GM12875 (cell line): ENCODE results near the gene RITA1.

ENCODE experiments used
- H3K4me3 ChIP-seq: one replicate; pipeline ENCODE4 v1.5.1; 2011; ENCODE audit warnings: low read depth, low read length, control low read depth
- CTCF ChIP-seq: IDR thresholded peaks from 2 replicates; pipeline ENCODE4 v1.5.1; 2011; ENCODE audit warnings: low read depth, mild to moderate bottlenecking, control low read depth, inconsistent platforms, low read length, moderate library complexity, borderline replicate concordance; ENCODE audit not compliant: insufficient read depth

RITA1 gene

GRCh38 chr12:113189361-113189760, 3.8 kb downstream of the RITA1 start:
- H3K4me3 ChIP-seq: no peak overlapping the region
- no peak for TF ChIP-seq CTCF

- TF ChIP-seq CTCF: no peak
- H3K4me3 ChIP-seq: no peak overlapping the region
These were observed 5.2 kb downstream of the RITA1 start for GRCh38 chr12:113190761-113191160.

- no peak for TF ChIP-seq CTCF
These were observed 5.7 kb downstream of the RITA1 start for GRCh38 chr12:113191227-113191626.

GRCh38 chr12:113194971-113195391, 9.5 kb downstream of the RITA1 start:
- TF ChIP-seq CTCF: no peak
- no peak overlapping the region for H3K4me3 ChIP-seq

More at GRCh38 chr12:113191227-113191626, 5.7 kb downstream of the RITA1 start:
- no peak overlapping the region for H3K4me3 ChIP-seq

GRCh38 chr12:113195598-113195997, 10.1 kb downstream of the RITA1 start:
- H3K4me3 ChIP-seq: no peak overlapping the region
- no peak for TF ChIP-seq CTCF

- TF ChIP-seq CTCF: no peak
- H3K4me3 ChIP-seq: no peak overlapping the region
These were observed 11.1 kb downstream of the RITA1 start for GRCh38 chr12:113196582-113196981.

GRCh38 chr12:113196990-113197389, 11.5 kb downstream of the RITA1 start:
- H3K4me3 ChIP-seq: no peak overlapping the region
- TF ChIP-seq CTCF: peak; percentile 78
